A549 treated with Hydrocortisone at 1 μM for 4 hours (cell line): Measurements from ENCODE around the gene STRIP2. TPM values are rescaled to one million over a fixed set of nuclear protein-coding genes. Genes with fewer than 3 reads are reported as not detected.

Source experiments
- total RNA-seq: library from RNA; stranded (reverse); fragments of 200-300 nt; extraction: Qiagen RNA extraction; gene quantifications from 5 replicates; pipeline ENCODE4 v1.2.3, GENCODE V29; 2022

Gene STRIP2, protein sequence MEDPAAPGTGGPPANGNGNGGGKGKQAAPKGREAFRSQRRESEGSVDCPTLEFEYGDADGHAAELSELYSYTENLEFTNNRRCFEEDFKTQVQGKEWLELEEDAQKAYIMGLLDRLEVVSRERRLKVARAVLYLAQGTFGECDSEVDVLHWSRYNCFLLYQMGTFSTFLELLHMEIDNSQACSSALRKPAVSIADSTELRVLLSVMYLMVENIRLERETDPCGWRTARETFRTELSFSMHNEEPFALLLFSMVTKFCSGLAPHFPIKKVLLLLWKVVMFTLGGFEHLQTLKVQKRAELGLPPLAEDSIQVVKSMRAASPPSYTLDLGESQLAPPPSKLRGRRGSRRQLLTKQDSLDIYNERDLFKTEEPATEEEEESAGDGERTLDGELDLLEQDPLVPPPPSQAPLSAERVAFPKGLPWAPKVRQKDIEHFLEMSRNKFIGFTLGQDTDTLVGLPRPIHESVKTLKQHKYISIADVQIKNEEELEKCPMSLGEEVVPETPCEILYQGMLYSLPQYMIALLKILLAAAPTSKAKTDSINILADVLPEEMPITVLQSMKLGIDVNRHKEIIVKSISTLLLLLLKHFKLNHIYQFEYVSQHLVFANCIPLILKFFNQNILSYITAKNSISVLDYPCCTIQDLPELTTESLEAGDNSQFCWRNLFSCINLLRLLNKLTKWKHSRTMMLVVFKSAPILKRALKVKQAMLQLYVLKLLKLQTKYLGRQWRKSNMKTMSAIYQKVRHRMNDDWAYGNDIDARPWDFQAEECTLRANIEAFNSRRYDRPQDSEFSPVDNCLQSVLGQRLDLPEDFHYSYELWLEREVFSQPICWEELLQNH
- total RNA-seq = 4.9 to 7.1 TPM (median 6.1 TPM) in 5 replicates

DNA sequence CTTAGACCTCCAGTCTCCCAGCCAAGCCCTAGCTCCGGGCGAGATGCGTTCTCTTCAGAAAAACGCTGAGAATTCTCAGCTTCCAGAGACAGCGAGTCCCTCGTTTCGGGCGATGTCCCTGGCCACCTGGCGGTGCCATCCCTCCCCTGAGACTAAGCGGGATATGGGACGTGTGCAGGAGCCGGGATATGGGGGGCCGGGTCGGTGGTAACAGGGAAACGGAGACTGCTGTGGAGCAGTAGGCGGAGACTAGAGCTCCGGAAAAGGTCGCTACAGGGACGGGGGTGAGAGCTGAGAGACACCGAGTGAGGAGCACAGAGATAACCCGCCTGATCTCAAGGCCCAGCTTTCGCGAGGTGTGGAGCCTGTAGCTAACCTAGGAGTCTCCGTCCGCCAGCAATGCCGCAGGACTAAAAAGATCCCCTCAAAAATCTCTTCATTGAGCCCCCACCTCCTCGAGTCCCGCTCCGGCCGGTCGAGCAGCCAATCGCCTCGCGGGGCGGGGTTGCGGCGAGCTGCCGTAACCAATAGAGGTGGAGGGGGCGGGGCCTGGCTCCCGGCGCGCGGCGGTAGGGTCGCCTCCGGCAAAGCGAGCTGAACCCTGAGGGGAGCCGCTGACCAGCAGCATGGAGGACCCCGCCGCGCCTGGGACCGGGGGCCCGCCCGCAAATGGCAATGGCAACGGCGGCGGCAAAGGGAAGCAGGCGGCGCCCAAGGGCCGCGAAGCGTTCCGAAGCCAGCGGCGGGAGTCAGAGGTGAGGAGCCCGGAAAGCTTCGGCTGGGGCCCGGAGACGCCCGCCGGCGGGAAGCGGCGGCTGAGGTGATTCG lies at the start of gene STRIP2:
TSS of gene STRIP2 (plus strand) at position 586 of the 828 bp plus-strand sequence. CDS start at position 627, 41 bp downstream.

DNA sequence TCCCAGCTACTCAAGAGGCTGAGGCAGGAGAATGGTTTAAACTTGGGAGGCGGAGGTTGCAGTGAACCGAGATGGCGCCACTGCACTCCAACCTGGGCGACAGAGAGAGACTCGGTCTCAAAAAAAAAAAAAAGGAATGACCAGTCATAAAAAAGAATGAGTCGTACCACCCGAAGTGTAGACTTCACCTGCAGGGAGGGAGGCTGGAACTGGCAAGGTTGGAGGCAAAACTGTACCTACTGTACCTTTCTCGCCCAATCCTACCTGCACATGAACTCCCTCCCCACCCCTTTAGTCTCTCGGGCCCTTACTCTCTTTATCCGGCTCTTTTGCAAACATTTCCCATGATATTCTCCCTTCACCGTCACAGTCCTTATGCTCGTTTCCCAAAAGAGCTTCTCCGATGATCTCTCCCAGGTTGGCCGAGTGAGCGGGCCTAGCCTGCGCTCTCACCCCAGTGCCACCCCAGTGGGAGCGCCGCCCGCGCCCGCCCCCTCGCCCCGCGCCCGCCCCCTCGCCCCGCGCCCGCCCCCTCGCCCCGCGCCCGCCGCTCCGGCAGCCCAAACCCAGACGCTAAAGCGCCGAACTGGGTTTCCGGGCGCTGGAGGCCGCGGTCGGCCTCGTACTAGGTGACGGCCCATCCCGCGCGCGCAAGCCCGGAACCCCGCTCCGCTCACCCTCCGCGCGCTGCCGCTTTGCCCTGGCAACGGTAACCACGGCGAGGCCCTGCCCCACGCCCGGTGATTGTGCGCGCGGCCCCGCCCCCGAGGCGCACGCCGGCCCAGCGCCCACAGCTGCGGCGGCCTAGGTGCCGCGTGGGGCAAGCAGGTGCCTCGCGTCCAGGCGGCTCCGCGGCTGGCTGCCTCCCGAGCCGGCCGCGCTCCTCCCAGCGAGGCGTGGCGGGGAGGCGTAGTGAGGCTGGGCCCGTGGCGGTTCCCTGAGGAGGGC lies 67.8 kb downstream of the STRIP2 start, which contains the start of gene SMKR1:
TSS of gene SMKR1 (plus strand) at position 772 of the 948 bp plus-strand sequence. CDS start 294 bp downstream, outside the sequence.

Other genes with a start within 250 kb of the STRIP2 start
- gene SMO, start 245.8 kb upstream of the STRIP2 start, total RNA-seq = 11.4 to 14.9 TPM (median 14.3 TPM) in 5 replicates
- gene AHCYL2, start 209.4 kb upstream of the STRIP2 start, total RNA-seq = 4.9 to 6.6 TPM (median 5.7 TPM) in 5 replicates
- 7.0 to 11.1 TPM (median 10.4 TPM) in 5 replicates for gene SMKR1, start 68.1 kb downstream of the STRIP2 start, total RNA-seq
- gene NRF1, start 177.3 kb downstream of the STRIP2 start, total RNA-seq = 9.2 to 11.8 TPM (median 11.2 TPM) in 5 replicates